Sigmoid colon (tissue), 3 donors: Measurements from ENCODE around the gene DUSP22.

ENCODE experiments used
- POLR2A ChIP-seq, 2 donors: fragments of 450-650 bp; IDR thresholded peaks; one replicate each; pipeline ENCODE4 v1.6.1; 2016; ENCODE audit warnings: antibody characterized with exemption in 2 of 2, mild to moderate bottlenecking in 2 of 2, moderate library complexity in 2 of 2
- TF ChIP-seq, protein P1 (sequence below), 4 experiments: fragments of 450-650 bp in 3 of 4; fragments of 200-600 bp in 1 of 4; IDR thresholded peaks; one replicate each; pipeline ENCODE4 v1.5.1; 2016 to 2019; ENCODE audit warnings: antibody characterized with exemption in 4 of 4, mild to moderate bottlenecking in 3 of 4, moderate library complexity in 2 of 4

DNA sequence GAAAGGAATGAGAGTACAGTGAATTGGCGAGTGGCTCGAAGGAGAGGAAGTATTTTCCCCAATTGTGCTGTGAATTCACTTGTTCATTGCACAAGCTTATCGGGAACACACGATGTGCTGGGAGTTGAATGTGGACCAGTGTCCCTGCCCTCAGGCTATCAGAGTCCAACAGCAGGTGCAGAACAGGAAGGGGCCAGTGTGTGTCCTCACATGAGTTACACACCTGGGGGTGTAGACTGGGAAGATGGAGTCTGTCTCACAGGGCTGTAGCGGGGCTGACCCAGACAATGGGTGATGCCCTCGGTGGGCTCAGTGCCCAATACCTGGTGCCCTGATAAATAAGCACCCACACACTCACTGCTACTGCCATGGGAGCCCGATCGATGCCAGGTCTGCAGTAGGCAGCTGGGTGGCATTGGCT is 14.4 kb downstream of the DUSP22 start:
- no peak for TF ChIP-seq POLR2A (IDR thresholded peaks at IDR 0.05)
- TF ChIP-seq, protein P1, sequence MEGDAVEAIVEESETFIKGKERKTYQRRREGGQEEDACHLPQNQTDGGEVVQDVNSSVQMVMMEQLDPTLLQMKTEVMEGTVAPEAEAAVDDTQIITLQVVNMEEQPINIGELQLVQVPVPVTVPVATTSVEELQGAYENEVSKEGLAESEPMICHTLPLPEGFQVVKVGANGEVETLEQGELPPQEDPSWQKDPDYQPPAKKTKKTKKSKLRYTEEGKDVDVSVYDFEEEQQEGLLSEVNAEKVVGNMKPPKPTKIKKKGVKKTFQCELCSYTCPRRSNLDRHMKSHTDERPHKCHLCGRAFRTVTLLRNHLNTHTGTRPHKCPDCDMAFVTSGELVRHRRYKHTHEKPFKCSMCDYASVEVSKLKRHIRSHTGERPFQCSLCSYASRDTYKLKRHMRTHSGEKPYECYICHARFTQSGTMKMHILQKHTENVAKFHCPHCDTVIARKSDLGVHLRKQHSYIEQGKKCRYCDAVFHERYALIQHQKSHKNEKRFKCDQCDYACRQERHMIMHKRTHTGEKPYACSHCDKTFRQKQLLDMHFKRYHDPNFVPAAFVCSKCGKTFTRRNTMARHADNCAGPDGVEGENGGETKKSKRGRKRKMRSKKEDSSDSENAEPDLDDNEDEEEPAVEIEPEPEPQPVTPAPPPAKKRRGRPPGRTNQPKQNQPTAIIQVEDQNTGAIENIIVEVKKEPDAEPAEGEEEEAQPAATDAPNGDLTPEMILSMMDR (IDR thresholded peaks at IDR 0.05), result no peak
